Stimulated activated CD4-positive, alpha-beta T cell treated with anti-CD3 and anti-CD28 coated beads, Interleukin-15, amount 100 ng/mL, for 24 hours (primary cell): ENCODE measurements around the gene PTPRG.

Experiments
- DNase-seq: peaks from one replicate; pipeline ENCODE4 v3.0.0-alpha.2; 2020

Gene PTPRG

DNA sequence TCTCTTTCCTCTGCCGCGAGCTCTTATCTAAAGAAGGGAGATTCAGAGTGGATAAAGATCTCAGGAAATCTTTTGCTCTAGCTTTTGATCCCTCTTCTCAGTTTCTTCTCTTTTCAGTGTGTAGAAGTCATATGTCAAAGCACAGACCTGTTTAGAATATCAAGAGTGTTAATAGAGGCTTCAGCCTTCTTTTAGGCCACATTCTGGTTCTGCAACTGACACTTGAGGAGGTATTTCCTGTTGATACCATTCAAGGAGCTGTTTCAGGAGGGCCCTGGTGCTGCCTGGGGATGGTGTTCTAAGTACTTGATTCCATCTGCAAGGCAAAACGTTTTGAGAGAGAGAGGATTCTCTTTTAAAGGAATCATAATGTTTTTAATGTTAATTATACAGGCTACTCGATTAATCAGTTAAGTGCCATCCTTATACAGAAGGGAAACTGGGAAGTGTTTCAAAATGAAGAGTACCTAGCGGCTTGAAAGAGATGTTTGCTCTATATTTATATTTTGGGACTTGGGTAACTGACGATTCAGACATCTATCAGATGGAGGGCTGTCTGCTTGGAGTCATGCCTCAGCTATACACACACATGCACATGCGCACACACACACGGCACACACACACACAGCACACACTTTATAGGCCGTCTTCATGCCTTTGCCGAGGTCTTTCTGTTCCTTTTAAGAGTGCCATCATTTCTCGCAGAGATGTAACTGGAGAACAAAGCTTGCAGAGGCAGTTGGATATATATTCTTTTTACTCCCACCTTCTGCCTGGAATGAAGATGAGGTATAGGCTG is 313.9 kb downstream of the PTPRG start:
- DNase-seq, result no peak

DNA sequence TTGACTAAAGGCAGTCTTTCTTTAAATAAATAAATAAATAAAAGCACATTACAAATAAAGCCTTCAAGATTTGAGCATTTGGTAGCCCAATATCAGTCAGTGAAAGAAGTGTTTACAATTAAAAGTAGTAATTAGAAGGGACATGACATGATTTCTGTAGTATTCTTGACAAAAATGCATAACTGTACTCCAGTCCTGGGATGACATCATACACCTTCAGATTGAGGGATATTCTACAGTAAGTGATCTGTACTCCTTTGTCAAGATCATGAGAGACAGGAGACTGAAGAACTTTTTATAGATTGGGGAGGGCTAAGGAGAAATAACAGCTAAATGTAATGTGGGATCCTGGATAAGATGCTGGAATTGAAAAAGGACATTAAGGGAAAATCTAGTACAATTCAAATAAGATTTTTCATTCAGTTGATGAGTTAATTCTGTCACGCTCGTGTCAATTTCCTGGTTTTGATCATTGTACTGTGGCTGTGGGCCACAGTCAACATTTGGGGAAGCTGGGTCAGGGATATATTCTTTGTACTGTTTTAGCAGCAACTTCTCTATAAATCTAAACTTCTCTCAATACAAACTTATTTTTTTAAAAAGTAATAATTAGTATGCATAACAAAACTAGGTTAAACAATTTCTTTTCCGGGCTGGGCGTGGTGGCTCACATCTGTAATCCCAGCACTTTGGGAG is 314.8 kb downstream of the PTPRG start:
- no peak for DNase-seq

DNA sequence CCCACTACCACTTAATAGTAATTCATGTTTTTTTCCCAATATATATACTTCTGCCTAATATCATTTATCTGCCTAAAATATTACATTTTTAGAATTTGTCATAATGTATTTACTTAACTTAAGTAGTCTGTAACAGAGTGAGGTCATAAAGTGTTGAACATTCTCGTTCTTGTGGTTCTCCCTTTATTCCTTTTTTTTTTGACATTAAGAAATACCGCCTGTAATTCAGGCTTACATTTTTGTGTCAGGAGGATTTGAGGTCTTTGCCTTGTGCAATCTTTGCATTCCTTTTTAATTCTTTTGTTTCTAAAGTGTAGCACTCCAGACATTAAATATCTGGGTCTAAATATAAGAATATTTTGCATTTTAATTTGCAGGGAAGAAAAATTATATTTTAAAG is 315.4 kb downstream of the PTPRG start:
- no peak for DNase-seq

DNA sequence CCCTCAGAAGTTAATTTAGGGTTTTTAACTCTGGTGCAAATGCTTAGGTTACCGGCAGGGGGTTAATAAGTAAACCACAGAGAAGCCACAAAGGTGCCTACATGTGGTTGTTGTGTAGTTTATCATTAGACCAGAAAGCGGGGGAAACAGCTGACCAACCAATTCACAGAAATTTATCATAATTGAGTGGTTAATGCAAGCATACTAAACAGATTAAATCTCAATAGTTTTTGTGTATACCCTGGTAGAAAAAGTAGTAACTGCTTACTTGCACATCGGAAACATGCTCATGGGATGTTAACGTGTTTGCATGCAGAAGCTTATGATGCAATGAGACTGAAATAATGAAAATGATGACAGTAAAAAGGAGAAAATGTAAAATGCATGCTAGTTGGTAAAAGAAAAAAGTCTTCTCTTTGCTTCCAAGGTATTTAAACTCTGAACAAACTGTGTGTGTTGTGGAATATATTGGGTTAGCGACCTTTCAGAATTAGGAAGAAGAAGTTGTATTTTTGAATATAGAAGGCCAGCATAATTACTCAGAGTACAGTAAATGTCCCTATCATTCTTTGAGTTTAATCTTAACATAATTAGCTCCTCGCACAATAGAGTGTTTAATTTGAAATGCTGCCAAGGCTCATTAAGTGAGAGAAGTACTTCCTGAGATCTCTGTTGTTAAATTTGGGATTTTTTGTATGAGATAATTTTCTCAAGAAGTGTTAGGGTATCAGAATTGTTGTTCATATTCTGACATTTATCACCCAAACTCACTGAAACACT is 316.2 kb downstream of the PTPRG start:
- no peak for DNase-seq

DNA sequence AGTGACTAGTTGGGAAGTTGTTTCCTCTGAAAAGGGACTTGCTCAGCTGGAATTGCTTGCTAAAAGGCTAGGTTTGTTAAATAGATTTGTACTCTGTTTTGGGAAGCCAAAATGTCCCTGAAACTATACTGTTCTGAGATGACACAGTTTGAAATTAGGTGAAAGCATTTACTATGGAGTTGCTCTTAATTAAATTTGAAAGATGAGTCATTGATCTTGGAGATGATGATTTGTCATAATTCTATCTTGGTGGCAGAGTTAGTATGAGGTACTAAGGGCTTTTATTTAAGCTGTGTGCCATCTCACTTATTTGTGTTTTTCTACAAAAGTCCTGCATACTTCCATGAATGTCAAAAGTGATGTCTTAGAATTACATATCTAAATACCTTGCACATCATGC is 320.9 kb downstream of the PTPRG start:
- DNase-seq, result no peak

DNA sequence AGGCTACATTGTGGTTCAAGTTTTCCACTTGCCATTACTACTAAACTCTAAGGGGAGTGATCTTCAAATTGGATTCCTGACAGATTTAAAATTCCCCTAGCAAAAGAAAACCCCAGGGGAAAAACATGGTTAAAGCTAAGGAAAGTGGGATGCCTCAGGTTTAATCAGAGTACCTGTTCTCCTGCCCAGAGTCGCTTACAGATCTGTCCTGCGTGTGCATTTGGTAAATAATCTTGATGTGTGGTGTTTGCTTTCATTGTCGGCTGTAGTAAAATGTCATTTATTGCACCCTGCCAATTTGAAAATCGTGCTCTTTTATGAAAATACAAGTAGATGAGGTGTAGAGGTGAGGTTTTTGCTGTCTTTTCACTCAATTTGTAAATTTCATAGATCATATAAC is 323.4 kb downstream of the PTPRG start:
- DNase-seq, result no peak

DNA sequence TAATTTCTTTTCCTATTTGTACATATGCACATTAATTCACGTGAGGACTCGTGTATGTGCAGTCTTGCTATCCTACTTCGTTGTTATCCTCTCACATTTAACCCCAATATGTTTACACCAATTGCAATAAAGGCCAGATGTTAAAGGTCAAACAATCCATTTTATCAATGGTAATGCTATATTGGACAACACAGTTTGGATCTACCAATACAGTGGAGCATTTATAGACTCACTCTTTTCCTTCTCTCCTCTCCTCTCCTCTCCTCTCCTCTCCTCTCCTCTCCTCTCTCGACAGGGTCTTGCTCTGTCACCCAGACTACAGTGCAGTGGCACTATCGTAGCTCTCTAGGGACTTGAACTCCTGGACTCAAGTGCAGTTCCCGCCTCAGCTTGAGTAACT is 324.0 kb downstream of the PTPRG start:
- no peak for DNase-seq

DNA sequence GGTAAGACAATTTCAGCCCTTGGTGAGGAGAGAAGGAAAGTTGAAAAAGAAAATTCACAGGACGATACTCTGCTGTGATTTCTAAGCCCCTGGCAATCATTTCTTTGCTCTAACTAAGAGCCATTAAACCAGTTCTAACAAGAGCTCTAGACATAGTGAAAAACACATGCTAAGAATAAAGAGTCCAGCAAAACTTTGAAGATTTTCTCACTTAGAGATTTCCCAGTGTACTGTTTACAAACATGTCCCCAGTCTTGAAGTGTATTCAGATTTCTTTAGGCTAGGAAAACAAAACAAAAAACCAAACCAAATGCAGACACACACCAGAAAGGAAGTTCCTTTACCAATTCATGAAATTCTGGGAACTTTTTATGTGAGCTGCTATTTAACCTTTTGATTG is 325.8 kb downstream of the PTPRG start:
- no peak for DNase-seq

DNA sequence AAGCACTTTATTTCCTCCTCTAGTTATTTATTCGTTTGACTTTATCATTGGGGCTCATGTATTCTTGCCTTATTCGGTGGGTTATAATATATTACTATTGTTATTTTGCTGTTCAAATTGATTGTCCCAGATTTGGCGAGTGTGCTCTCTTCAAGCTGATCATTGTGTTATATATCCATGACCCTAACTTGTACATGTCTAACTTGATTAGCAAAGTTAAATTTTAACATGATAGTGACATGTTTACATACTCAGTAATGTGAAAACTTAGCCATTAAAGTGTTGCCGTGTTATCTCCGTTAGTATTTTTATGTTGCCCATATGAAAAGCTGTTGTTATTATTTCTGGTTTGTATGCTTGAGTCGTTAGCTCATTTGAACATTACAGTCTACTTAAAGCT is 327.9 kb downstream of the PTPRG start:
- DNase-seq, result no peak

DNA sequence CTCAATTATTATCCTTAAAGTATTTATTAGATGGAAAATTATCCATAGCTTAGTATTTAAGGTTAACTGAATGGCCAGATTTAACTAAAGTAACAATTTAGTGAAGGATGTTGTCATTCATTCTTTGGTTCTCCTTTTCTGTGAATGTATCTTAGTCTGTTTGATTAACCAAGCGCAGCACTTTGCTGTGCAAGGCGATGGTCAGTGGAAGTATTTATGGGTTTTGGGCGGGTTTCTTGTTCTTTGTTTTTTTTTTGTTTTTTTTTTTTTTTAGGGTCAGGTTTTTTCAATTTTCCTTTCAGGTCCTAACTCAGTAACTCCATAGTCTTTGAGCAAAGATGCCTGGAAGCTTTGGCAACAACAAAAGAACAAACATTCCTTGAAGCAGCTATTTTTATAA is 328.8 kb downstream of the PTPRG start:
- DNase-seq, result no peak

DNA sequence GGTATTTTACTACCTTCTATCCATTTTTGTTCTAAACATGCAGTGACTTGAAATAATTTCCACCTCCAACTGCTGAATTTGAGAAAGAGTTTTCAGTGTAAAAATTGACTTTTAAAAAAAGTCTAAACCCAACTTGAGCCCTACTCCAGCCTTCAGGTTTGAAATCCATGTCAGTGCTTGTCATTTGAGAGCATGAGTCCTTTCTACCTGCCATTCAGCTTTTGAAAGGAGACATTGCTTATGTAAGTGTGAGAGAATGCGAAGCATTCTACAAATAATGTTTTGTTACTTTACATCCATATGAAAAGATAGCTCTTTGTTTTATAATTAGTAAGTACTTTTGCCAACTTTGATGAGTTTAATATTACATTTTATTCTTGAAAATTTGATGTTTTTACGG is 329.2 kb downstream of the PTPRG start:
- no peak for DNase-seq

DNA sequence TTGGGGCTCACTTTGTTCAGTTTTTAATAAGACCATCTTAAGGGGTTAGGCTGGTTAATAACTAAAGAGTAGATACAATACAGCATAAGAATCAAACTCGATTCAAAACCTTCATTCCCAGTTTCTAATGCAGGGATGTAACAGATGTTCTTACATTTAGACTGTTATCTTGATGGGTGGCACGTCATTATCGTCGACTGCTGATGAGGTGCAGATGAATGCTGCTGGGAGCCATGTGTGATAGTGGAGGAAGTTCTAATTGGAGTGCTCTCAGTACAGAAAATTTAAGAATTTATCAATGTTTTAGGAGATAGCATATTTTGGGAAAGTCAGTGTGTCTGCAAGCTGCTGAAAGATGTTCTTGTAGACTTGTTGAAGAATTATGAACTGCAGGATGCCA is 331.5 kb downstream of the PTPRG start:
- no peak for DNase-seq

DNA sequence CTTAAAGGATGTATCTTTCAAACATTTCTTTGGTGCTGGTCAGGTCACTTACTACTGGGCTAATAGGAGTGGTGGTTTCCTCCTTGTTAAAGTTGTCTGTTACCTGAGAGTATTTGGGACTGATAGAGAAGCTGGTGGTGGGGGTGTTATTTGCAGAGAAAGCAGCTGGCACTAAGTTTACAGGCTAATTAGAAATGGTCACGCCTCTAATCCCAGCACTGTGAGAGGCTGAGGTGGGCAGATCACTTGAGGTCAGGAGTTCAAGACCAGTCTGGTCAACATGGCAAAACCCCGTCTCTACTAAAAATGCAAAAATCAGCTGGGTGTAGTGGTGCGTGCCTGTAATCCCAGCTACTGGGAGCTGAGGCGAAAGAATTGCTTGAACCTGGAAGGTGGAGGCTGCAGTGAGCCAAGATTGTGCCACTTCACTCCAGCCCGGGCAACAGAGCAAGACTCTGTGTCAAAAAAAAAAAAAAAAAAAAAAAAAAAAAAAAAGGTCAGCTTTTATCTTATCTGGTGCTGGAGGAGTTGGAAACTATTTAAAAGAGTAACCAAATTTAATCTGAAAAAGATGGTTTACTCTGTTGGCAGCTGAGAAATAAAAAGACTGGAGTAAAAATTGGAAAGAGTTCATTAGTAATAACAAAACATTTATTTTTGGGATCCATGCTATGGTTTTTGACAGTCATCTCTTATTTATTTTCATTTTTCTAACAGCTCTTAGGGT is 332.6 kb downstream of the PTPRG start:
- no peak for DNase-seq

DNA sequence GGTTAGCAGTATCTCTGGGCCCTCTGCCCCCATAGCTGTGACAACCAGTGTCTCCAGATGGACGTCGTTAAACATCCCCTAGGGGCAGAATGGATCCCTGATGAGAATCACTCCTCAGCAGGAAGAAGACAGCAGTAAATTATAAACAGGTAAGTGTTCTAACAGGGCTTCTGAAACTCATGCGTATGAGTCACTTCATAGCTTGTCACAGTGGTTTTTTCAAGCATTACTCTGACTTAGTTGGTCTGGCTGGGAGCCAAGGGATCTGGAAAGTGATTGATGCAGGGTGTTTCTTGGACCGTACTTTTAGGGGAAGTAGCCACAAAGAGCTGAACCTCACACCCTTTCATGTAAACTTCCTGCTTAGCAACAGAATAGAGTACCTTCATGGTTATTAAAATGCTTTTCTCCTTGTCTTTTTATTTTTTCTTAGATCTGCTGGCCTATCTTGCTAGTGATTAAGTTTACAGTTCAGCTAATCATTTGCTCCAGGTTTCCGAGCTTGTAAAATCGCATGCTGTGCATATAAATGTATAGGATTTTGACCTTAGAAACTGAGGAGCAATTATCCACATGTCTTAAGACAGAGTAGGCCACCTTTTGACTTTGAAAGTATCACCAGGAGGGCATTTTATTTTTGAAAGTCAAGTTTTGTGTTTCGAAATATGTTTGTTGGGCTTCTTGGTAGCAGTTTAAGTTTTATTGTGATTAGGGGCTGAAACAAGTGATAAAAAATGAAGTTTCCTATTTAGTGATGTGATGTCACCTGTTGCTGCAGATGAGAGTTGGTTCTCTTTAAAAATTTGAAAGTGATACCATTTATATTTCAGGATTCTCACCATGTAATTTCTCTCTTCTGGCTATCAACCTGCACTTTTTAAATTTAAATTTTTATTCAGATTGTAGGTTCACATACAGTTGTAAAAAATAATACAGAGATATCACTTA is 333.9 kb downstream of the PTPRG start:
- peak; percentile 68 for DNase-seq

DNA sequence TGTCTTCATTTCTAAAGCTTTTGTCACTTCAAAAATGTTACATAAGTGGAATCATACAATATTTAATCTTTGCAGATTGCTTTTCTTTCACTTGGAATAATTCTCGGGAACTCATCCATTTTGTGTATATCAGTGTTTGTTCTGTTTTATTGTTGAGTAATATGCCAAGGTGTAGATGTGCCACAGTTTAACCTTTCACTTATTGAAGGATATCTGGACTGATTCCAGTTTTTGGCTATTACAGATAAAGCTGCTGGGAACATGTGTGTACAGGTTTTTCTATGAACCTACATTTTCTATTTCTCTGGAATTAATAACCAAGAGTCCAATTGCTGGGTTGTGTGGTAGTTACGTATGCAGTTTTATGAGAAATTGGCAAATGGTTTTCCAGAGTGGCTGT is 334.9 kb downstream of the PTPRG start:
- DNase-seq, result no peak

DNA sequence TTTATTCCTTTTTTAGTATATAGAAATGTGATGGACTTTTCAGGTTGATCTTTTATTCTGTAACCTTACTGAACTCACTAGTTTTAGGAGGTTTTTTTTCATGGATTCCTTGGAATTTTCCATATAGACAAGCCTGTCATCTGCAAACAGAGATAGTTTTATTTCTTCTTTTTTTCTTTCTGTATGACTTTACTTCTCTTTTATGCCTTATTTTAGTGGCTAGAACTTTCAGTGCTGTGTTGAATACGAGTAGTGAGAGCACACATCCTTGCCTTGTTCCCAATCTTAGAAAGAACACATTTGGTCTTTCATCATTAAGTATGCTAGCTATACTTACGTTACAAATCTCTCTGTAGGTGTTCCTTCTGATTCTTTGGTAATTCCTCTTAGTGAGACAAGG is 336.5 kb downstream of the PTPRG start:
- no peak for DNase-seq

DNA sequence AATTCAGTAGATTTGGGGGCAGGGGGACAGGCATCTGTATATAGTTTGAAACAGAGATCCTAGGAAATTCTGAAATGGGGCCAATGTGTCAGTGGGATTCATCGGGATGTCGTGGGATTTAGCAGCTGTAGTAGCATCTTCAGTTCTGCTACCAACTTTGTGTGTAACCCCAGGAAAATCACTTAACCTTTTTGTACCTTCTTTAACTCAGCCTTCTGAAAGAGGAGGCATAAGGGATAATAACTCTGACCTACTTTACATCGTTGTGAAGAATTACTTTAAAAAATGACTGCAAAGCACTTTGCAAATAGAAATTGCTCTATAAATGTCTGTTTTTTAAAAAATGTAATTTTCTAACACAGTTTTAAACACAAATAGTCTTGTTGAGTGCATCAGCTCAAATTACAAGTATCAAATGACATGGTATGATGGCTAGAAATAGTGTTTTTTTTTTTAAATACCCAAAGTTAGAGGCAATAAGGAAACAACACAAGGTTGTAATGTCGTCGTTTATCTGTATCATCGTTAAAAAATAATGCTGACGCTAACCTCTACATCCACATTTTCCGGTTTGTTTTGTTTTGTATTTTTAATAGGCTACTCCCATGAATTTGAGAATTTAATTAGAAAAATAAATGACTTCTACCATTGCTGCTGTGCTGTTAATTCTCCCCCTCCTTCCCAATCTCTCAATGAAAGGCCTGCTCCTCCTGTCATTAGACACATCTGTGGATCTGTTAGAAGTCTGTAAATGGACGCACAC is 338.5 kb downstream of the PTPRG start:
- DNase-seq, result no peak

DNA sequence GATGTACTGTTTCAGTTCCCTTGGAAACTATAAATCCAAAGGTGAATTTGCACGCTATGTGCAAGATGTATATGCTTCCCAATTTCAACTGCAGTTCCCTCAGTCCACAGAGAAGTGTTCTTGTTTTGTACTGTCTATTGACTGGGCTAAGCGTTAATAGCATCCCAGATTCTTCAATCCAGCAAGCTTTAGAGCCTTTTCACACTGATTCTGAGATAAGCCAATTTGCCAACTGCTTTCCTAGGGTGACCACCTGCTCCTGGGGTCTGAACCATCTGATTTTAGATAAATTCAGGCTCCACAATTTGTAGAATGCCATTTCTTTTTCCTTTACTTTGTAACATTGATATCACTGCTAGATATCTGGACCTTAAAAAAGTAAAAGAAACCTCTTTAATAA is 340.1 kb downstream of the PTPRG start:
- no peak for DNase-seq

DNA sequence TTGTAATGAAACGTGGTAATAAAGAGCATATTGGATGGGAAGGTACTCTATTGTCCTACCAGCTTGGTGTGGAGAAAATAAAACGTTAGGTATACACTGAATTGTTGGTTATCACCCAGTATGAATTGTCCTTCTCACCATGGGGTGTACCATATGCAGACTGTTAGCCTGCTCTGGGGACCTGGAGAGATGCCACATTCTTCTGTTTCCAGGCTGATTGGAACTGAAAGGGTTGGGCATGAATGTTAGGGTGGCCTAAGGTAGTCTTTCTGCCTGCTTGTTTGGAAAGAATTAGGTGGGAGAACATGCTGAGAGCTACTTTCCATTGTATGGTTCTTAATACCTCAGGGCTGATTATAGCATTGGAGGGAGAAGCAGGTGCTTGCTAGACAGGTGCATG is 340.6 kb downstream of the PTPRG start:
- DNase-seq, result no peak

DNA sequence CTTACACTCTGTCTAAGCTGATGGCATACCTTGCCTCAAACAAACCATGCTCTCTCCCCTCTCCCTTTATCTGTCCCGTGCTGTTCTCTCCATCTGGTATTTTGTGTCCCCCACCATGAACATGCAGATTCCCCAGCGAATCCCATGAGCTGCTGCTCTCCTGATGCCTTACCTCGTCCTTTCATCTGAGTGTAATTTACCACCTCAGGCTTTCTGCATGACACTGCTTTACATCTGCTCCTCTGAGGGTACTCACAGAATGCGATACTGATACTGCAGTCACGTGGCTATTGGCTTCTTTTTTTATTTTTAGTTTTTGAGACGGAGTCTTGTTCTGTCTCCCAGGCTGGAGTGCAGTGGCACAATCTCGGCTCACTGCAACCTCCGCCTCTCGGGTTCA is 341.7 kb downstream of the PTPRG start:
- no peak for DNase-seq

DNA sequence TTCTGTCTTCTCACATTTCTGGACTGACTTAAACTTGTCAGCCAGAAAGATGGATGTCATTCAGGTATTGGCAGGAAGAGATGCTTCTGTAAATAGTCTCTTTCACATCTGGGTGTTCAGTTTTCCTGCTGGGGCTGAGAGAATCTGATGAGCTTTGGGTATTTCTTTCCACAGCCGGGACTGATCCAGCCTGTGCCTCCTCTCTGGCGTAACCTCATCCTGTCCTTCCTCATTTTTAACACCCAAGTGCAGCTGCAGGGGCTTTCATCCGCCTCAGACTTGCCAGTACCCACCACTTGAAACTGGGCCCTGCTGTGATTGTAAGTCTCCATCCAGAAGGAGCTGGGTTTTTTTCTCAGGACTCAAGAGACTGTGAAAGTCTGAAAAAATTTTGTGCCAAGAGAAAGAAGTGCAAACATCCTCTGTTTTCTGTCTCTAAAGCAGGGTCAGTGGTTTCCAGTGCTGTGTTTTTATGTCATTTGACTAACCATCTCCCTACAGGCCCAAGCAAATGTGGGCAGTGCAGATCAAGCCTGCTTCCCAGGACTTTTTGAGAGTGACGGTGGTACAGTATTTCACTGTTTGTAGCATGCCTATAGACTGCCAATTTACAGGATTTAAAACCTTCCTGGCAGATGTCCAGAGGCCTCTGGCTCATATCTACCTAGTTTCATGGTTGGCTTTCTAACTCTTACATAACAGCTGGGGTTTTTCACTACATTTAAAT is 342.7 kb downstream of the PTPRG start:
- no peak for DNase-seq
